ENCODE results near the gene MARCHF10. TPM values are rescaled to one million over a fixed set of nuclear protein-coding genes. Genes with fewer than 3 reads are reported as not detected.

Gene MARCHF10
- polyA plus RNA-seq, 3 donors, result not detected

DNA sequence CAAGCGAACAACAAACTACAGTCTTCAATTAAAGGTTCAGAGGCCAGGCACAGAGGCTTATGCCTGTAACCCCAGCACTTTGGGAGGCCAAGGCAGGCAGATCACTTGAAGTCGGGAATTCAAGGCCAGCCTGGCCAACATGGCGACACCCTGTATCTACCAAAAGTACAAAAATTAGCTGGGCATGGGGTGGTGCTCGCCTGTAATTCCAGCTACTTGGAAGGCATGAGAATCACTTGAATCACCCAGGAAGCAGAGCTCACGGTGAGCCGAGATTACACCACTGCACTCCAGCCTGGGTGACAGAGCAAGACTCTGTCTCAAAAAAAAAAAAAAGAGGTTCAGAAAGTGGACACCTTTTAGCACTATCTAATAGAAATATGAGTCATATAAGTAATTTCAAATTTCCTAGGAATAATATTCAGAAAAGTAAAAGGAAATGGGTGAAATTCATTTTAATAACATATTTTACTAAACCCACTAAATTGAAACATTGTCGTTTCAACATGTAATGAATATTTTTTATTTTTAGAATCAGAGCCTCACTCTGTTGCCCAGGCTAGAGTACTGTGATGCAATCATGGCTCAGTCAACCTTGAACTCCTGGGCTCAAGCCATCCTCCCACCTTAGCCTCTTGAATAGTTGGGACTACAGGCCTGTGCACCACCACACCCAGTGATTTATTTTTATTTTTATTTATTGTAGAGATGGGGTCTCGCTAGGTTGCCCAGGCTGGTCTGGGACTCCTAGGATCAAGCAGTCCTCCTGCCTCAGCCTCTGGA is 15.2 kb upstream of the MARCHF10 start:
- WGBS (ENCODE audit: insufficient coverage), result 75% methylated on average over 2 of the region's 8 CpGs
- H3K4me1 ChIP-seq (ENCODE audit: control insufficient read depth in 1 of 2, insufficient read depth in 2 of 2, low read length in 2 of 2), result peaks cover 8 to 22% of the 10 kb centered on the region in 2 donors
- no peak overlapping the region for H3K4me3 Mint-ChIP-seq
- no peaks in the 10 kb centered on the region for H3K36me3 ChIP-seq (replicated peaks in 1 of 2; ENCODE audit: control insufficient read depth in 1 of 2, insufficient read depth in 2 of 2, low read length in 2 of 2)
- H3K9me3 ChIP-seq (replicated peaks in 1 of 2; ENCODE audit: control insufficient read depth in 1 of 2, insufficient read depth in 1 of 2, low read length in 2 of 2), result no peaks in the 10 kb centered on the region
- no peak overlapping the region for H2AFZ ChIP-seq (ENCODE audit: insufficient read depth, low read depth, low read length, poor library complexity, severe bottlenecking)
- TF ChIP-seq, protein P1, sequence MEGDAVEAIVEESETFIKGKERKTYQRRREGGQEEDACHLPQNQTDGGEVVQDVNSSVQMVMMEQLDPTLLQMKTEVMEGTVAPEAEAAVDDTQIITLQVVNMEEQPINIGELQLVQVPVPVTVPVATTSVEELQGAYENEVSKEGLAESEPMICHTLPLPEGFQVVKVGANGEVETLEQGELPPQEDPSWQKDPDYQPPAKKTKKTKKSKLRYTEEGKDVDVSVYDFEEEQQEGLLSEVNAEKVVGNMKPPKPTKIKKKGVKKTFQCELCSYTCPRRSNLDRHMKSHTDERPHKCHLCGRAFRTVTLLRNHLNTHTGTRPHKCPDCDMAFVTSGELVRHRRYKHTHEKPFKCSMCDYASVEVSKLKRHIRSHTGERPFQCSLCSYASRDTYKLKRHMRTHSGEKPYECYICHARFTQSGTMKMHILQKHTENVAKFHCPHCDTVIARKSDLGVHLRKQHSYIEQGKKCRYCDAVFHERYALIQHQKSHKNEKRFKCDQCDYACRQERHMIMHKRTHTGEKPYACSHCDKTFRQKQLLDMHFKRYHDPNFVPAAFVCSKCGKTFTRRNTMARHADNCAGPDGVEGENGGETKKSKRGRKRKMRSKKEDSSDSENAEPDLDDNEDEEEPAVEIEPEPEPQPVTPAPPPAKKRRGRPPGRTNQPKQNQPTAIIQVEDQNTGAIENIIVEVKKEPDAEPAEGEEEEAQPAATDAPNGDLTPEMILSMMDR (IDR thresholded peaks at IDR 0.05), result no peak
- no peaks in the 10 kb centered on the region for H3K9me3 Mint-ChIP-seq
- H3K27ac ChIP-seq (ENCODE audit: low read depth in 1 of 2, low read length in 2 of 2), result no peak overlapping the region
- no peak for DNase-seq
- H3K4me2 ChIP-seq (replicated peaks; ENCODE audit: extremely low read depth, low read length, poor library complexity, severe bottlenecking), result no peak overlapping the region
- no peaks in the 10 kb centered on the region for H3K27me3 ChIP-seq (ENCODE audit: control insufficient read depth in 2 of 2, insufficient read depth in 2 of 2, low read length in 2 of 2)
- H3K36me3 Mint-ChIP-seq, result no peaks in the 10 kb centered on the region
- H3K4me1 Mint-ChIP-seq, result peaks cover 24% of the 10 kb centered on the region
- H3K79me2 ChIP-seq (ENCODE audit: insufficient read depth, low read length), result no peaks in the 10 kb centered on the region
- H3K4me3 ChIP-seq (replicated peaks in 1 of 3; ENCODE audit: low read depth in 2 of 3, low read length in 3 of 3), result no peak overlapping the region
- no peak overlapping the region for H3K27ac Mint-ChIP-seq
- intact Hi-C loops (cut with micrococcal nuclease), result no loop called here
- no peaks in the 10 kb centered on the region for H4K20me1 ChIP-seq (ENCODE audit: insufficient read depth, low read length)
- peaks cover 0 to 2% (median 2%) of the 10 kb centered on the region in 3 donors for H3K27me3 Mint-ChIP-seq (ENCODE audit: low read depth in 3 of 3)
- H3K9ac ChIP-seq (ENCODE audit: insufficient read depth, low read length, poor library complexity, severe bottlenecking), result no peak overlapping the region

DNA sequence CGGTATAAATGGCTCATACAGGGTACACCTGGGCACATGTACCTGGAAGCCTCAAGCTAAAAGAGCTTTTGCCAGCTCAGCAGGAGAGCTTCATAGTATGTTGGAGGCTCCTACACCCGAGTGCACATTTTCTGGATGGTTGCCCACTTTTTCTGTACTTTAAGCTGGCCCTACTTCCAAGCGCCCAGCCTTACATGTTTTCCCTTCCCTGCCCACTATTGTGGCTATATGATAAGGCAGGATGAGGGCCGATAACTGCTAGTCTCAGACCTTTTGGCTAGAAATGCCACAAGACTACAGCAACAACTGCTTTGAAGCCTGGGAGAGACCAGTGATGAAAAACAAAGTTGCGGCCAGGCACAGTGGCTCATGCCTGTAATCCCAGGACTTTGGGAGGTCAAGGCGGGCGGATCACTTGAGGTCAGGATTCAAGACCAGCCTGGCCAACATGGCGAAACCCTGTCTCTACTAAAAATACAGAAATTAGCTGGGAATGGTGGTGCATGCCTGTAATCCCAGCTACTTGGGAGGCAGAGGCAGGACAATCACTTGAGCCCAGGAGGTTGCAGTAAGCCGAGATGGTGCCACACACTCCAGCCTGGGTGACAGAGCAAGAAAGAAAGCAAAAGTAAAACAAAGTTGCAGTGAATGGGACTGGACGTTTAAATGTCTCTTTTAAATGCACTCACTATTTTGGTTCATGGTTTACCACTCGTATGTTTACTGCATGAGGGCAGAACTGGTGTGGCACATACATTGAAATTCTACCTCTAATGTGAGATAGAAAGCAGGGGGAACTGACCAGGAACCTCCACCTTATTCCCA is 14.2 kb upstream of the MARCHF10 start:
- Mint-ChIP-seq H3K27ac (no peak overlapping the region), H3K9me3 (no peaks in the 10 kb centered on the region), H3K36me3 (no peaks in the 10 kb centered on the region), H3K4me3 (no peak overlapping the region), H3K27me3 (ENCODE audit: low read depth in 3 of 3) (peaks cover 1 to 2% (median 2%) of the 10 kb centered on the region in 3 donors), H3K4me1 (peaks cover 15% of the 10 kb centered on the region)
- Histone ChIP-seq H4K20me1 (ENCODE audit: insufficient read depth, low read length) (no peaks in the 10 kb centered on the region), H3K27me3 (ENCODE audit: control insufficient read depth in 2 of 2, insufficient read depth in 2 of 2, low read length in 2 of 2) (no peaks in the 10 kb centered on the region), H2AFZ (ENCODE audit: insufficient read depth, low read depth, low read length, poor library complexity, severe bottlenecking) (no peak overlapping the region), H3K4me1 (ENCODE audit: control insufficient read depth in 1 of 2, insufficient read depth in 2 of 2, low read length in 2 of 2) (peaks cover 0 to 12% of the 10 kb centered on the region in 2 donors), H3K27ac (ENCODE audit: low read depth in 1 of 2, low read length in 2 of 2) (no peak overlapping the region), H3K79me2 (ENCODE audit: insufficient read depth, low read length) (no peaks in the 10 kb centered on the region), H3K4me3 (replicated peaks in 1 of 3; ENCODE audit: low read depth in 2 of 3, low read length in 3 of 3) (no peak overlapping the region), H3K9me3 (replicated peaks in 1 of 2; ENCODE audit: control insufficient read depth in 1 of 2, insufficient read depth in 1 of 2, low read length in 2 of 2) (no peaks in the 10 kb centered on the region), H3K36me3 (replicated peaks in 1 of 2; ENCODE audit: control insufficient read depth in 1 of 2, insufficient read depth in 2 of 2, low read length in 2 of 2) (no peaks in the 10 kb centered on the region), H3K9ac (ENCODE audit: insufficient read depth, low read length, poor library complexity, severe bottlenecking) (no peak overlapping the region), H3K4me2 (replicated peaks; ENCODE audit: extremely low read depth, low read length, poor library complexity, severe bottlenecking) (no peak overlapping the region)
- no peak for DNase-seq
- intact Hi-C loops (cut with micrococcal nuclease), result no loop called here
- WGBS (ENCODE audit: insufficient coverage), result 89% methylated on average over 4 of the region's 11 CpGs
- TF ChIP-seq, protein P1 (IDR thresholded peaks at IDR 0.05), result no peak

Data from CD14-positive monocyte (primary cell).